ENCODE data around the gene PPM1J. TPM values are rescaled to one million over a fixed set of nuclear protein-coding genes. Genes with fewer than 3 reads are reported as not detected.

Gene PPM1J
- total and polyA plus RNA-seq, 2 experiments from 2014 or later: 0.93 to 1.9 TPM

DNA sequence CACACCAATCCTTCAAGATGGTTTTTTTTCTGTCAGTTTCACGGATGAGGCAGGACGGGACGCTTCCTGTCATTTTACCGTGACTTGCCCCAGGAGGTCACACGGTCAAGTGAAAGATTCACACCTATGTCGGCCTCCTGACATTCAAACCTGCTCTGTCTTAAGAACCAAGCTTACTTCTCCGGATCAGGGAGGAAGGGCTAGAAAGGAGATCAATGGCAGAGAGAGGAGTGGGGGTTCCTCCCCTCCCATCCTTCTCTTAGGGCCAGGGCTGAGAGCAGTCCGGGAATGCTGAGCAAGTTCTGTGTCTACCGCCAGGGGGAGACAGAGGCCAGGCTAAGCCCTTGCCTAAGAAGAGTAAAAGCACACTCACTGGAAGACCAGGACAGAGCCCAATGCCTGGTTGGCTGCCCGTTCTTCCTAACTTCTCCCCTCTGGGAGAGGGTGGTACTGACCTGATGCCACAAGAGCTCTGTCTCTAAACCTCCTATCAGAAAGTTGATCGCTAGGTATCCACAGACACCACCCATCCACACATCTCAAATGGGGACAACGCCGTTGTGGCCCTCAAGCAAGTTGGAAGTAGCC, 1.1 kb upstream of the PPM1J start:
- Histone ChIP-seq H3K27me3 (no peaks in the 10 kb centered on the region), H3K79me2 (no peaks in the 10 kb centered on the region), H3K4me3 (peak overlapping the region; percentile 57), H3K4me2 (peak overlapping the region; percentile 99), H3K36me3 (replicated peaks; ENCODE audit: insufficient read depth, low read depth) (no peaks in the 10 kb centered on the region), H3K9me2 (replicated peaks; ENCODE audit: insufficient read depth) (no peaks in the 10 kb centered on the region), H2AFZ (peak overlapping the region; percentile 79), H3K27ac (peak overlapping the region; percentile 33), H4K20me1 (ENCODE audit: insufficient read depth, poor library complexity, severe bottlenecking) (no peaks in the 10 kb centered on the region), H3K9me3 (ENCODE audit: low read depth) (no peaks in the 10 kb centered on the region), H3K4me1 (ENCODE audit: insufficient read depth) (peaks cover 11% of the 10 kb centered on the region)
- peak; percentile 95 for DNase-seq (ENCODE audit: low spot score)
- 15% methylated on average over 13 of the region's 13 CpGs for WGBS (ENCODE audit: low lambda C conversion rate, missing lambda C conversion rate)
- TF ChIP-seq EZH2 (IDR thresholded peaks at IDR 0.05; ENCODE audit: borderline replicate concordance): no peak
- TF ChIP-seq, protein P1, sequence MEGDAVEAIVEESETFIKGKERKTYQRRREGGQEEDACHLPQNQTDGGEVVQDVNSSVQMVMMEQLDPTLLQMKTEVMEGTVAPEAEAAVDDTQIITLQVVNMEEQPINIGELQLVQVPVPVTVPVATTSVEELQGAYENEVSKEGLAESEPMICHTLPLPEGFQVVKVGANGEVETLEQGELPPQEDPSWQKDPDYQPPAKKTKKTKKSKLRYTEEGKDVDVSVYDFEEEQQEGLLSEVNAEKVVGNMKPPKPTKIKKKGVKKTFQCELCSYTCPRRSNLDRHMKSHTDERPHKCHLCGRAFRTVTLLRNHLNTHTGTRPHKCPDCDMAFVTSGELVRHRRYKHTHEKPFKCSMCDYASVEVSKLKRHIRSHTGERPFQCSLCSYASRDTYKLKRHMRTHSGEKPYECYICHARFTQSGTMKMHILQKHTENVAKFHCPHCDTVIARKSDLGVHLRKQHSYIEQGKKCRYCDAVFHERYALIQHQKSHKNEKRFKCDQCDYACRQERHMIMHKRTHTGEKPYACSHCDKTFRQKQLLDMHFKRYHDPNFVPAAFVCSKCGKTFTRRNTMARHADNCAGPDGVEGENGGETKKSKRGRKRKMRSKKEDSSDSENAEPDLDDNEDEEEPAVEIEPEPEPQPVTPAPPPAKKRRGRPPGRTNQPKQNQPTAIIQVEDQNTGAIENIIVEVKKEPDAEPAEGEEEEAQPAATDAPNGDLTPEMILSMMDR (IDR thresholded peaks at IDR 0.05; ENCODE audit: poor library complexity): peak; percentile 94
- TF ChIP-seq EZH2phosphoT487 (IDR thresholded peaks at IDR 0.05; ENCODE audit: low read depth, severe bottlenecking, unreplicated experiment): no peak

DNA sequence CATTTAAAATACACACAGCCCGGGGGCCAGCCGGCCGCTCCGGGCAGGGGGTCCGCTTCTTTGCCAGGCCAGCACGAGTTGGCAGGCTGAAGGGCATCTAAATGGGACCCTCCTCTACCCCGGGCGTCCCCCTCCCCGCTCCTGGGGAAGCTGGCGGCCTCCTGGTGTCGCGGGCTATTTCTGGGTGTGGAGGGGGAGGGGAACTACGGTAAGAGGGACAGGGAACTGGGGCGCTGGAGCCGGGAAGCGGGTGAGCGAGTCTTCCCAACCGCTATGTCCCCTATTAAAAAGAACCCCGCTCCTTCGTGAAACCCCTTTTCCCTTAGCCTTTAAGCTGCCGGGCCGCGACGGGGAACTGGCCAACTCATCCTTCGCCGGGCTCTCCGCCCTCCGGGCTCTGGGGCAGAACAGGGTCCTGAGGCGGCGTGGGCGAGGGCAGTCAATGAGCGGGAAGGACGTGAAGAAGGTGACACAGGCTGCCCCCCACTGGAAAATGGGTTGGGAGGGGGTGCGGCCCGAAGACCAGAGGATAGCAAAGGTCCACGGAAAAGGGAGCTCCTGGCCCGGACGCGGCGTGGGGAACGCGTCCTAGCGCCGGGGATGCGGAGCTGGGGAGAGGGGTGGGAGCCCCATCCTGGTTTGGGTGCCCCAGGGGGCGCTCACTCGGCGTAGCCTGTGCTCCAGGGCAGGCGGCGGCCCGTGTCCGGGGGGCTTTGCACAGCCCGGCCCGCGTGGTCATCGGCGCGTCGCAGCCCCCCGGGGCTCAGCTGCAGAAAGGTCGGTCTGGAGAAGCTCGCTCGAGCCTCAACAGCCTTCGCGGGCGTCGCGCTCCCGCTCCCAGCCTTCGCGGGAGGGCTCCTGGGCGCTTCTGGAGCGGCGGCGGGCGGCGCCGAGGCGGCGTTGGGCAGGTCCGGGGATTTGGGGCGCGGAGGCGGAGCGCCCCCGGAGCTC, 544 bp downstream of the PPM1J start:
- Histone ChIP-seq H3K27ac (no peak overlapping the region), H4K20me1 (ENCODE audit: insufficient read depth, poor library complexity, severe bottlenecking) (no peaks in the 10 kb centered on the region), H3K9me3 (ENCODE audit: low read depth) (no peaks in the 10 kb centered on the region), H2AFZ (peak overlapping the region; percentile 34), H3K36me3 (replicated peaks; ENCODE audit: insufficient read depth, low read depth) (no peaks in the 10 kb centered on the region), H3K79me2 (no peaks in the 10 kb centered on the region), H3K4me1 (ENCODE audit: insufficient read depth) (peaks cover 11% of the 10 kb centered on the region), H3K4me2 (peak overlapping the region; percentile 99), H3K4me3 (peak overlapping the region; percentile 57), H3K9me2 (replicated peaks; ENCODE audit: insufficient read depth) (no peaks in the 10 kb centered on the region), H3K27me3 (no peaks in the 10 kb centered on the region)
- DNase-seq (ENCODE audit: low spot score): peak; percentile 49
- TF ChIP-seq EZH2phosphoT487 (IDR thresholded peaks at IDR 0.05; ENCODE audit: low read depth, severe bottlenecking, unreplicated experiment) (no peak), EZH2 (IDR thresholded peaks at IDR 0.05; ENCODE audit: borderline replicate concordance) (peak; percentile 33)
- TF ChIP-seq, protein P1 (IDR thresholded peaks at IDR 0.05; ENCODE audit: poor library complexity): peak; percentile 10
- WGBS (ENCODE audit: low lambda C conversion rate, missing lambda C conversion rate): 1% methylated on average over 54 of the region's 86 CpGs

DNA sequence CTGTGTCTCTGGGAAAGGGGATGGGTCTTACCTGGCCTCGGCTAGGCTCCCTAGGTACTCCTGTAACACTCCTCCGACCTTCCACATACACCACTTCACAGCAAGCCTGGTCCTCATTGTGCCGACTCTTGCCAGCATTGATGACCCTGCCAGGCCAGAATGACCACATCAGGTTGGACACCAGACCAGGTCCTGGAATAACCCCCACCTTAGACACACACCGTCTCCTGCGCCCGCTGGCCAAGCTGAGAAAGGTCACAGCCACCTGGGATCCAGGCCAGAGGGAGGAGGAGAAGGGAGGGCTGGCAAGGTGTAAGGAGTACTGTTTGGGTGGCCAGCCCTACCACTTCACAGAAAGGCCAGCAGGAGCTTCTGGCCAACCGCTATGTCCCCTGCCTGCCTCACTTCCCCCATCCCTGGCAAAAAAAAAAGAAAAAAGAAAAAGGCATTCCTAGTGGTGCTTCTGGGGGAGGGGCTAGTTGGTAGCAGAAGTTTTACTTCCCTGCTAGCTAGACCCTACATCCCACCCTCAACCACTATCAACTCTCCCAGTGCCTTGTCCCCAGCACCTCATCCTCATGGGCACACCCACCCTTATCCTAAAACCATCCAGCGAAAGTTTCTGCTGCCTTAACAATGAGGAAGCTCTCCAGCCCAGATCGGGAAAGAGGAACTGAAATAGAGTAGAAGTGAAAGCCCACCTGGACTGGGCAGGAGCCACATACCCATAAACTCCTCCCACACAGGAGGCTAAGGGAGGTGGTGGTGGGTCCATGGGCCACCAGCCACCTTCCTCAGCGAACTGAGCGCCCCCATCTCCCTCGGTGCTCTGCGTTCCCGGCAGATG, 1.4 kb downstream of the PPM1J start:
- H3K9me2 ChIP-seq (replicated peaks; ENCODE audit: insufficient read depth): no peaks in the 10 kb centered on the region
- no peak for DNase-seq (ENCODE audit: low spot score)

More for the DNA sequence above, 1.4 kb downstream of the PPM1J start:
- Histone ChIP-seq H4K20me1 (ENCODE audit: insufficient read depth, poor library complexity, severe bottlenecking) (no peaks in the 10 kb centered on the region), H2AFZ (peak overlapping the region; percentile 34), H3K27me3 (no peaks in the 10 kb centered on the region), H3K4me2 (peak overlapping the region; percentile 99), H3K36me3 (replicated peaks; ENCODE audit: insufficient read depth, low read depth) (no peaks in the 10 kb centered on the region), H3K79me2 (no peaks in the 10 kb centered on the region), H3K4me1 (ENCODE audit: insufficient read depth) (peaks cover 11% of the 10 kb centered on the region), H3K9me3 (ENCODE audit: low read depth) (no peaks in the 10 kb centered on the region), H3K27ac (no peak overlapping the region), H3K4me3 (peak overlapping the region; percentile 57)
- 44% methylated on average over 14 of the region's 14 CpGs for WGBS (ENCODE audit: low lambda C conversion rate, missing lambda C conversion rate)
- TF ChIP-seq, protein P1 (IDR thresholded peaks at IDR 0.05; ENCODE audit: poor library complexity): no peak
- TF ChIP-seq EZH2phosphoT487 (IDR thresholded peaks at IDR 0.05; ENCODE audit: low read depth, severe bottlenecking, unreplicated experiment): no peak

Measured in hepatocyte (in vitro differentiated cells).